ENCODE data around the gene PPP1R2C. TPM values are rescaled to one million over a fixed set of nuclear protein-coding genes. Genes with fewer than 3 reads are reported as not detected.

PPP1R2C gene
- total RNA-seq: not detected
- polyA plus RNA-seq: not detected
- long read RNA-seq, donor 1: 0 reads
- long read RNA-seq, donor 2: 0 reads
- long read RNA-seq, donor 3: 0 reads
- long read RNA-seq, donor 4: 0 reads
- long read RNA-seq, donor 5: 0 reads
- long read RNA-seq, donor 6: 0 reads
- long read RNA-seq, donor 7: 0 reads
- long read RNA-seq, donor 8: 0 reads
- long read RNA-seq, donor 9: 0 reads
- long read RNA-seq, donor 10: 0 reads

- H3K27me3 ChIP-seq: no peaks in the 10 kb centered on the region
- H3K36me3 ChIP-seq (replicated peaks in 1 of 2): no peaks in the 10 kb centered on the region
- TF ChIP-seq POLR2A (IDR thresholded peaks at IDR 0.05) (no peak), CTCF (IDR thresholded peaks at IDR 0.05) (no peak)
- H3K4me3 ChIP-seq: no peak within 1 kb of the TSS
- no peak within 1 kb of the TSS for H3K27ac ChIP-seq
- no peaks in the 10 kb centered on the region for H3K9me3 ChIP-seq (replicated peaks in 1 of 3)
- 61 to 98% (median 87%) methylated on average over 20 to 33 of the region's 33 CpGs for WGBS, 4 donors
- DNase-seq: no peak
- intact Hi-C loops (cut with DNase I): no loop called here
- no peaks in the 10 kb centered on the region for H3K4me1 ChIP-seq (replicated peaks in 1 of 2)
Measured at GRCh38 chrX:42778096-42778495, at the start of gene PPP1R2C. TSS of gene PPP1R2C (minus strand) at chrX:42778163. CDS start at chrX:42778079, 84 bp downstream.

- TF ChIP-seq POLR2A (IDR thresholded peaks at IDR 0.05): no peak
- TF ChIP-seq CTCF (IDR thresholded peaks at IDR 0.05): no peak
- no peaks in the 10 kb centered on the region for H3K36me3 ChIP-seq (replicated peaks in 1 of 2)
Measured at GRCh38 chrX:42825201-42825600, 47.2 kb upstream of the PPP1R2C start.

GRCh38 chrX:42824541-42824940, 46.6 kb upstream of the PPP1R2C start:
- H3K9me3 ChIP-seq (replicated peaks in 1 of 3): no peaks in the 10 kb centered on the region
- H3K4me3 ChIP-seq: no peak overlapping the region
- no peaks in the 10 kb centered on the region for H3K4me1 ChIP-seq (replicated peaks in 1 of 2)
- no peaks in the 10 kb centered on the region for H3K36me3 ChIP-seq (replicated peaks in 1 of 2)
- DNase-seq: no peak
- intact Hi-C loops (cut with DNase I): no loop called here
- no peak for TF ChIP-seq CTCF (IDR thresholded peaks at IDR 0.05)
- H3K27me3 ChIP-seq: no peaks in the 10 kb centered on the region
- H3K27ac ChIP-seq: no peak overlapping the region
- WGBS, 4 donors: 73 to 96% (median 87%) methylated on average over 5 of the region's 5 CpGs

More at GRCh38 chrX:42825201-42825600, 47.2 kb upstream of the PPP1R2C start:
- 88 to 100% (median 94%) methylated on average over 3 of the region's 3 CpGs for WGBS, 4 donors
- Histone ChIP-seq H3K27ac (no peak overlapping the region), H3K27me3 (no peaks in the 10 kb centered on the region), H3K4me1 (replicated peaks in 1 of 2) (no peaks in the 10 kb centered on the region), H3K4me3 (no peak overlapping the region), H3K9me3 (replicated peaks in 1 of 3) (no peaks in the 10 kb centered on the region)
- no peak for DNase-seq
- intact Hi-C loops (cut with DNase I): no loop called here

- no peak overlapping the region for H3K27ac ChIP-seq
- no peaks in the 10 kb centered on the region for H3K9me3 ChIP-seq (replicated peaks in 1 of 3)
- H3K27me3 ChIP-seq: no peaks in the 10 kb centered on the region
- TF ChIP-seq CTCF (IDR thresholded peaks at IDR 0.05): no peak
- no peak for TF ChIP-seq POLR2A (IDR thresholded peaks at IDR 0.05)
- intact Hi-C loops (cut with DNase I): no loop called here
- no peaks in the 10 kb centered on the region for H3K4me1 ChIP-seq (replicated peaks in 1 of 2)
- WGBS, 4 donors: 50 to 68% (median 60%) methylated on average over 1 of the region's 1 CpG
- H3K36me3 ChIP-seq (replicated peaks in 1 of 2): no peaks in the 10 kb centered on the region
- no peak for DNase-seq
- no peak overlapping the region for H3K4me3 ChIP-seq
Measured at GRCh38 chrX:42823443-42823842, 45.5 kb upstream of the PPP1R2C start.

All from adrenal gland (tissue), 19 donors.